ENCODE data around the gene OR52K1.
"Not testable (repeated sequence)": the region's sequence is repeated elsewhere in the genome, so short reads cannot be mapped to it uniquely, and the experiment has no call there.

Gene OR52K1

GRCh38 chr11:4482445-4482844, at the start of gene OR52K1:
Gene OR52K1, plus strand, starts transcription at chr11:4482646. Its CDS starts 6,255 bp downstream, at chr11:4488901.
- no peak for DNase-seq

GRCh38 chr11:4433856-4434255, 48.6 kb upstream of the OR52K1 start:
- DNase-seq, result no peak

GRCh38 chr11:4436411-4436810, 46.0 kb upstream of the OR52K1 start:
- DNase-seq, result no peak

- no peak for DNase-seq
These were observed 40.9 kb upstream of the OR52K1 start for GRCh38 chr11:4441515-4441914.

- no peak for DNase-seq
These were observed 39.1 kb upstream of the OR52K1 start for GRCh38 chr11:4443232-4443891.

GRCh38 chr11:4448995-4449394, 33.5 kb upstream of the OR52K1 start, which contains the start of gene OR52K2:
Gene OR52K2, plus strand, starts transcription at chr11:4449295. Its CDS starts 45 bp downstream, at chr11:4449340.
- no peak for DNase-seq

GRCh38 chr11:4453118-4453517, 29.3 kb upstream of the OR52K1 start:
- DNase-seq, result no peak

- no peak for DNase-seq
These were observed 28.4 kb upstream of the OR52K1 start for GRCh38 chr11:4454021-4454420.

GRCh38 chr11:4455419-4455818, 27.0 kb upstream of the OR52K1 start:
- no peak for DNase-seq

- DNase-seq, result no peak
These were observed 22.9 kb upstream of the OR52K1 start for GRCh38 chr11:4459500-4459899.

- DNase-seq, result no peak
These were observed 22.3 kb upstream of the OR52K1 start for GRCh38 chr11:4460151-4460550.

GRCh38 chr11:4464216-4465159, 18.0 kb upstream of the OR52K1 start:
- peak; percentile 21 for DNase-seq

GRCh38 chr11:4465407-4465806, 17.0 kb upstream of the OR52K1 start:
- no peak for DNase-seq

- no peak for DNase-seq
These were observed 16.1 kb upstream of the OR52K1 start for GRCh38 chr11:4466131-4466870.

GRCh38 chr11:4466871-4467442, 15.5 kb upstream of the OR52K1 start:
- DNase-seq, result no peak

GRCh38 chr11:4467811-4468606, 14.4 kb upstream of the OR52K1 start:
- no peak for DNase-seq

GRCh38 chr11:4479644-4480043, 2.8 kb upstream of the OR52K1 start:
- DNase-seq, result no peak

GRCh38 chr11:4480577-4481239, 1.7 kb upstream of the OR52K1 start:
- no peak for DNase-seq

- DNase-seq, result no peak
These were observed 1.2 kb upstream of the OR52K1 start for GRCh38 chr11:4481240-4481582.

- DNase-seq, result no peak
These were observed 1.9 kb downstream of the OR52K1 start for GRCh38 chr11:4484310-4484709.

GRCh38 chr11:4491405-4491804, 9.0 kb downstream of the OR52K1 start:
- DNase-seq, result not testable (repeated sequence)
